HTERT RPE-1 (cell line): ENCODE measurements around the gene FRAS1.
"Not testable (repeated sequence)": the region's sequence is repeated elsewhere in the genome, so short reads cannot be mapped to it uniquely, and the experiment has no call there.

Experiments used
- in situ Hi-C: fragments of 300-500 bp; cut with MboI; formaldehyde crosslinking; loops from 4 replicates; pipeline ENCODE4 v1.14.3; 2020; ENCODE audit warnings: low sequenced_read_pairs

Gene FRAS1

GRCh38 chr4:78320349-78320935, 263.3 kb downstream of the FRAS1 start:
- in situ Hi-C loops, result no loop called here

- in situ Hi-C loops, result no loop called here
Observed at GRCh38 chr4:78322032-78322431, 264.9 kb downstream of the FRAS1 start.

GRCh38 chr4:78323439-78323838, 266.3 kb downstream of the FRAS1 start:
- in situ Hi-C loops, result no loop called here

- in situ Hi-C loops, result no loop called here
Observed at GRCh38 chr4:78324625-78325024, 267.5 kb downstream of the FRAS1 start.

GRCh38 chr4:78325271-78326157, 268.4 kb downstream of the FRAS1 start:
- in situ Hi-C loops, result no loop called here

GRCh38 chr4:78328591-78328990, 271.5 kb downstream of the FRAS1 start:
- in situ Hi-C loops, result not testable (repeated sequence)

GRCh38 chr4:78331186-78331585, 274.1 kb downstream of the FRAS1 start:
- in situ Hi-C loops, result no loop called here

GRCh38 chr4:78331965-78332364, 274.8 kb downstream of the FRAS1 start:
- in situ Hi-C loops, result no loop called here

GRCh38 chr4:78332976-78333375, 275.9 kb downstream of the FRAS1 start:
- in situ Hi-C loops, result no loop called here

GRCh38 chr4:78336093-78336943, 279.2 kb downstream of the FRAS1 start:
- in situ Hi-C loops, result no loop called here

- in situ Hi-C loops, result no loop called here
Observed at GRCh38 chr4:78337244-78338020, 280.3 kb downstream of the FRAS1 start.

- in situ Hi-C loops, result no loop called here
Observed at GRCh38 chr4:78342125-78342524, 285.0 kb downstream of the FRAS1 start.

- in situ Hi-C loops, result no loop called here
Observed at GRCh38 chr4:78343682-78344081, 286.6 kb downstream of the FRAS1 start.

- in situ Hi-C loops, result no loop called here
Observed at GRCh38 chr4:78345237-78345636, 288.1 kb downstream of the FRAS1 start.

GRCh38 chr4:78346222-78346621, 289.1 kb downstream of the FRAS1 start:
- in situ Hi-C loops, result no loop called here

GRCh38 chr4:78347527-78347926, 290.4 kb downstream of the FRAS1 start:
- in situ Hi-C loops, result no loop called here

GRCh38 chr4:78353921-78354320, 296.8 kb downstream of the FRAS1 start:
- in situ Hi-C loops, result no loop called here

- in situ Hi-C loops, result no loop called here
Observed at GRCh38 chr4:78354782-78355181, 297.7 kb downstream of the FRAS1 start.

- in situ Hi-C loops, result no loop called here
Observed at GRCh38 chr4:78355306-78355705, 298.2 kb downstream of the FRAS1 start.

GRCh38 chr4:78356251-78356786, 299.2 kb downstream of the FRAS1 start:
- in situ Hi-C loops, result no loop called here
